Measurements from ENCODE around the gene FRMD3.

Gene FRMD3

GRCh38 chr9:83431101-83432060, 106.8 kb downstream of the FRMD3 start:
- no peak for DNase-seq

- DNase-seq, result no peak
Measured at GRCh38 chr9:83430681-83431080, 107.5 kb downstream of the FRMD3 start.

GRCh38 chr9:83429229-83429628, 109.0 kb downstream of the FRMD3 start:
- DNase-seq, result no peak

- no peak for DNase-seq
Measured at GRCh38 chr9:83425240-83425639, 113.0 kb downstream of the FRMD3 start.

GRCh38 chr9:83424831-83425230, 113.4 kb downstream of the FRMD3 start:
- DNase-seq, result no peak

- no peak for DNase-seq
Measured at GRCh38 chr9:83423815-83424707, 114.1 kb downstream of the FRMD3 start.

- DNase-seq, result no peak
Measured at GRCh38 chr9:83422527-83422926, 115.7 kb downstream of the FRMD3 start.

GRCh38 chr9:83420486-83420885, 117.7 kb downstream of the FRMD3 start:
- no peak for DNase-seq

- DNase-seq, result no peak
Measured at GRCh38 chr9:83419961-83420360, 118.2 kb downstream of the FRMD3 start.

- no peak for DNase-seq
Measured at GRCh38 chr9:83418283-83418682, 119.9 kb downstream of the FRMD3 start.

GRCh38 chr9:83413367-83413766, 124.8 kb downstream of the FRMD3 start:
- no peak for DNase-seq

- DNase-seq, result no peak
Measured at GRCh38 chr9:83410701-83411100, 127.5 kb downstream of the FRMD3 start.

- DNase-seq, result no peak
Measured at GRCh38 chr9:83406921-83407320, 131.3 kb downstream of the FRMD3 start.

GRCh38 chr9:83405759-83406158, 132.4 kb downstream of the FRMD3 start:
- no peak for DNase-seq

GRCh38 chr9:83403527-83404238, 134.5 kb downstream of the FRMD3 start:
- DNase-seq, result no peak

- DNase-seq, result no peak
Measured at GRCh38 chr9:83401328-83401900, 136.8 kb downstream of the FRMD3 start.

GRCh38 chr9:83396813-83397212, 141.4 kb downstream of the FRMD3 start:
- no peak for DNase-seq

- no peak for DNase-seq
Measured at GRCh38 chr9:83396342-83396741, 141.9 kb downstream of the FRMD3 start.

GRCh38 chr9:83392228-83392627, 146.0 kb downstream of the FRMD3 start:
- DNase-seq, result no peak

- no peak for DNase-seq
Measured at GRCh38 chr9:83388346-83388745, 149.9 kb downstream of the FRMD3 start.

- DNase-seq, result no peak
Measured at GRCh38 chr9:83387401-83388185, 150.6 kb downstream of the FRMD3 start.

- no peak for DNase-seq
Measured at GRCh38 chr9:83385317-83385716, 152.9 kb downstream of the FRMD3 start.
